ENCODE measurements around the gene MST1R. TPM values are rescaled to one million over a fixed set of nuclear protein-coding genes. Genes with fewer than 3 reads are reported as not detected.

The MST1R gene
- total and polyA plus RNA-seq, 9 donors, result 1.2 to 5.0 (median 3.1) TPM

DNA sequence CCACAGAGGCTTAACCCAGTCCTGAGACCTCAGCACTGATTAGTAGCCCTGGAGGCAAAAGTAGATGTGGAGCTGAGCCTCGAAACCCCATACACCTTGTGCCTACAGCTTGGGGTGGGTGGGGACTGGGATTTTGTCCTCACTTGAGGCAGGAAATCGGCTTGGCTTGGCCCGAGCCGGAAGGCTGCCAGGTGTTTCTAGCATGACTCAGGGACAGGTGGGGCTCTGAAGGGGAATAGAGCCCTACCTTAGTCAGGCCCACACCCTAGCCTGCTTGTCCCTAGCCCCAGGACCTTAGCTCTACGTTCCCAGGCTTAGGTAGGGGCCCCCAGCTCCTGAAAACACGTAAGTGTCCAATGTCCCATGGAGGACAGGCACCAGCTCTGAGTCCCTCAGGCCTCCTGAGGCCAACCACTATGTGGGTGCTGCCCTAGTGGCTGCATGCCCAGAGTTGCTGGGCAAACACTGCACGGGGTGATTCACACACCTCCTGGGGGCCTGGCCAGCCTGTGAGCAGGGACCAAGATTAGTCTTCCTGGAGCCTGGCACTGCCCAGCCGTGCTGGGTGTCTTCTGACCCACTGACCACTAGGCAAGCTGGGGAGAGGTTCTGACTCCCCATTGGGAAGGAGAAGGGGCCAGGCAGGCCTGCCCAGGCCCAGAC is 3.1 kb downstream of the MST1R start:
- H3K36me3 ChIP-seq (ENCODE audit: control insufficient read depth, insufficient read depth, low read length), result peaks cover under 1% of the 10 kb centered on the region
- H3K4me3 ChIP-seq (ENCODE audit: low read length), result no peak overlapping the region
- no peaks in the 10 kb centered on the region for H3K27me3 ChIP-seq (ENCODE audit: control insufficient read depth, insufficient read depth, low read length)
- DNase-seq, result no peak
- H3K4me1 ChIP-seq (ENCODE audit: control insufficient read depth, insufficient read depth, low read length), result peaks cover 24% of the 10 kb centered on the region
- no peaks in the 10 kb centered on the region for H3K9me3 ChIP-seq (replicated peaks; ENCODE audit: control insufficient read depth, low read depth, low read length)
- 73% methylated on average over 2 of the region's 8 CpGs for WGBS (ENCODE audit: insufficient coverage)
- H3K27ac ChIP-seq (ENCODE audit: low read length), result peak overlapping the region; percentile 64

DNA sequence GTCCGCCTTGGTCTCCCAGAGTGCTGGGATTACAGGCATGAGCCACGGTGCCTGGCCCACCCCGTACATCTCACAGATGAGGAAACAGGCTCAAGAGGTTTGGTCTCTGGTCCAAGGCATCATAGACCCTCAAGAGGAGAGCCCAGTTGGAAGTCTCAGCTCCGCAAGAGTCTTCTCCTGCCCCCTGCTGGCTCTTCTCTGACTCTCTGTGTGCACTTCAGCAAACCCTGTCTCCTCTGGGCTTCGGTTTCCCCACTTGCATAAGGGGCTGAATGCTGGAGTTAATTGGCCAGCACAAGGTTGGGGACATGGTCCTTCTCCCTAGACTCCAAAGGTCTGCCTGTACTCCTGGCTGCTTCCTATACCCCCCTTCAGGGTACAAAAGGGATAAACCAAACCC is 3.9 kb downstream of the MST1R start:
- Histone ChIP-seq H3K4me1 (ENCODE audit: control insufficient read depth, insufficient read depth, low read length) (peaks cover 23% of the 10 kb centered on the region), H3K36me3 (ENCODE audit: control insufficient read depth, insufficient read depth, low read length) (peaks cover 4% of the 10 kb centered on the region), H3K4me3 (ENCODE audit: low read length) (no peak overlapping the region), H3K9me3 (replicated peaks; ENCODE audit: control insufficient read depth, low read depth, low read length) (no peaks in the 10 kb centered on the region), H3K27me3 (ENCODE audit: control insufficient read depth, insufficient read depth, low read length) (no peaks in the 10 kb centered on the region), H3K27ac (ENCODE audit: low read length) (no peak overlapping the region)
- peak; percentile 46 for DNase-seq
- 48% methylated on average over 5 of the region's 5 CpGs for WGBS (ENCODE audit: insufficient coverage)

DNA sequence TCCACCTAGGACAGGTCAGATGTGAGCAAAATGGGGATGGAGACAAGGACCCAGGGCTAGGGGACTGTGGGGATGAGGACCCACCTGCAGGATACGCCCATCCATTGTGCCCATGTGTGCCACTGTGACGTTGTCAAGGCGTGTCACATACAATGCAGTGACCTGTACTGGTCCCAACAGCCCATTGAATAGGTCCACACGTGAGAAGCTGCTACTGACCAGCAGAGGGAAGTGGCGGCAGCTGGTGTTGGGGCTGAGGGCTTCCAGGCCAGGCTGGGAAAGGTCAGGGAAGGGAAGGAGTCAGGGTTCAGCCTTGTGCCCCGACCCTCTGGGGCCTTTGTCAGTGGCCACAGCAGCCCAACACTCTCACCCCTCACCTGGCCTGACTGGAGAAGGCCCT is 4.7 kb downstream of the MST1R start:
- DNase-seq, result no peak
- Histone ChIP-seq H3K27ac (ENCODE audit: low read length) (no peak overlapping the region), H3K36me3 (ENCODE audit: control insufficient read depth, insufficient read depth, low read length) (peaks cover 4% of the 10 kb centered on the region), H3K27me3 (ENCODE audit: control insufficient read depth, insufficient read depth, low read length) (no peaks in the 10 kb centered on the region), H3K4me3 (ENCODE audit: low read length) (no peak overlapping the region), H3K9me3 (replicated peaks; ENCODE audit: control insufficient read depth, low read depth, low read length) (no peaks in the 10 kb centered on the region), H3K4me1 (ENCODE audit: control insufficient read depth, insufficient read depth, low read length) (peaks cover 22% of the 10 kb centered on the region)
- 77% methylated on average over 3 of the region's 6 CpGs for WGBS (ENCODE audit: insufficient coverage)

DNA sequence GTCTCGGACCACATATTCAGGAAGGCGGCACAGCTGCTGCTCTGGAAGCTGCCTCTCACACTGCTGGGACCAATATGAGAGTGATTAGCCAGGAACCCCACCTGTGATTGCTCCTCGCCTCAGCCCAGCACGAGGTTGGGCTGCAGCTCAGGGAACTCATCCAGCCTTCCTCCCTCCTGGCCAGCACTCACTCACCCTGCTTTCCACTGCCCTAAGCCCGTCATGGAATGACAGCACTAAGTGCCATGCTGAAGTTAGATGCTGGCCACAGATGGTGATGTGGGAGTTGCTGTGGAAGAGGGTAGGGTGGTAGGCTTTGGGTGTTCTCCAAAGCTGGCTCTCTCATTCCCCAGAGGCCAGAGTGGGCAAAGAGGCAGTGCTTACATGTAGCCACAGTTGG is 7.3 kb downstream of the MST1R start:
- 50% methylated on average over 4 of the region's 5 CpGs for WGBS (ENCODE audit: insufficient coverage)
- DNase-seq, result no peak

DNA sequence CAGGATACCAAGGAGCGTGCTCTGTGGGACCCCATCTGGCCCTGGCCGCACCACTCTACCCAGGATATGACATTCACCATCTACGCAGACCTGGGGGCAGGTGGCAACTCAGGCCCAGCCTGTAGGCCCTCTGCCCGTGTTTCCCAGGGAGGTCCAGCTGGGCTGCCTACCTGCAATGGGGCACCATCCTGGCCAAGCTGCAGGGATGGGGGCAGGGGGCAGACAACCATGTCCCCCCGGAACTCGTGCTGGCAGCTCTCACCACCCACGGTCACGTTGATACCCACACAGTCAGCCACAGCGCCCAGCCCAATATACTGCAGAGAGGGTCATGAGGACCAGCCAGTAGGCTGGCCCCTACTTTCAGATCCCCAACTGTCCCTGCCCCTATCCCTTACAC is 7.9 kb downstream of the MST1R start:
- WGBS (ENCODE audit: insufficient coverage), result 86% methylated on average over 9 of the region's 9 CpGs

More for the DNA sequence above, 7.3 kb downstream of the MST1R start:
- peaks cover 4% of the 10 kb centered on the region for H3K36me3 ChIP-seq (ENCODE audit: control insufficient read depth, insufficient read depth, low read length)
- no peak overlapping the region for H3K4me3 ChIP-seq (ENCODE audit: low read length)
- H3K27ac ChIP-seq (ENCODE audit: low read length), result no peak overlapping the region
- H3K4me1 ChIP-seq (ENCODE audit: control insufficient read depth, insufficient read depth, low read length), result peaks cover 8% of the 10 kb centered on the region
- H3K9me3 ChIP-seq (replicated peaks; ENCODE audit: control insufficient read depth, low read depth, low read length), result no peaks in the 10 kb centered on the region
- no peaks in the 10 kb centered on the region for H3K27me3 ChIP-seq (ENCODE audit: control insufficient read depth, insufficient read depth, low read length)

DNA sequence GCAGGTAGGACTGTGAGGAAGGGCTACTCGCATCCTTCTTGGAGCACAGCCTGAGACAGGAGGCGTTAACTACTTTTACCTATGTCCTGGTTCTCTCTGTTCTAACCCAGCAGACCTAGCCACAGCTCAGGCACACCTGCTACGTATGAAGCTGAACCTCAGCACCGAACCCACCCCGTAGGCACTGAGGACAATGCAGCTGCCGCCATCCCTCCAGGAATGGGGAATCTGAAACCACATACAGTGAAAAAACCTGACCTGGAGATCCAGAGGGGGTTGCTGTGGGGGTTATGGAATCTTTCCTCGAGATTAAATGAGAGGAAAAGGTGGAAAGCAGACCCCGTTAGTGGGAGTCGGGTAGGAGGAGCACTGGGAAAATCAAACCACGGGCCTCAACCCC is 14.4 kb downstream of the MST1R start:
- Histone ChIP-seq H3K36me3 (ENCODE audit: control insufficient read depth, insufficient read depth, low read length) (no peaks in the 10 kb centered on the region), H3K9me3 (replicated peaks; ENCODE audit: control insufficient read depth, low read depth, low read length) (no peaks in the 10 kb centered on the region), H3K27ac (ENCODE audit: low read length) (no peak overlapping the region), H3K4me1 (ENCODE audit: control insufficient read depth, insufficient read depth, low read length) (no peaks in the 10 kb centered on the region), H3K4me3 (ENCODE audit: low read length) (no peak overlapping the region), H3K27me3 (ENCODE audit: control insufficient read depth, insufficient read depth, low read length) (no peaks in the 10 kb centered on the region)
- WGBS (ENCODE audit: insufficient coverage), result 38% methylated on average over 9 of the region's 10 CpGs
- no peak for DNase-seq

More for the DNA sequence above, 7.9 kb downstream of the MST1R start:
- Histone ChIP-seq H3K9me3 (replicated peaks; ENCODE audit: control insufficient read depth, low read depth, low read length) (no peaks in the 10 kb centered on the region), H3K4me1 (ENCODE audit: control insufficient read depth, insufficient read depth, low read length) (peaks cover 2% of the 10 kb centered on the region), H3K4me3 (ENCODE audit: low read length) (no peak overlapping the region), H3K27ac (ENCODE audit: low read length) (no peak overlapping the region), H3K27me3 (ENCODE audit: control insufficient read depth, insufficient read depth, low read length) (no peaks in the 10 kb centered on the region), H3K36me3 (ENCODE audit: control insufficient read depth, insufficient read depth, low read length) (peaks cover 4% of the 10 kb centered on the region)
- DNase-seq, result no peak

DNA sequence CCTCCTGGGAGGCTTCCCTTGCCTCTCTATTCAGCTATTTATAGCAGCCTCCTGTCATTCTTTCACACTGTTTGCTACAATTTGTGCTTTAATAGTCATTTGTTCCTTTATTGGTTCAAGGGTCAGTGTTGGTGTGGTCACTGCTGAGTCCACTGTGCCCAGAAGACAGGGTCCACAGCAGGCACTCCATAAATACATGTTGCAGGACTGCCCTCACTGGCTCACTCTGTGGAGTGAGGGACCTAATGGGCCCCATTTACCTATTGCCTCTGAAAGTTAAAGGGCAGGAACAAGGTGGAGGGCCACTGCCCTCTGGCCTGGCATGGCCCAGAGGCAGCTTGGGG is 16.8 kb downstream of the MST1R start:
- no peak overlapping the region for H3K27ac ChIP-seq (ENCODE audit: low read length)

DNA sequence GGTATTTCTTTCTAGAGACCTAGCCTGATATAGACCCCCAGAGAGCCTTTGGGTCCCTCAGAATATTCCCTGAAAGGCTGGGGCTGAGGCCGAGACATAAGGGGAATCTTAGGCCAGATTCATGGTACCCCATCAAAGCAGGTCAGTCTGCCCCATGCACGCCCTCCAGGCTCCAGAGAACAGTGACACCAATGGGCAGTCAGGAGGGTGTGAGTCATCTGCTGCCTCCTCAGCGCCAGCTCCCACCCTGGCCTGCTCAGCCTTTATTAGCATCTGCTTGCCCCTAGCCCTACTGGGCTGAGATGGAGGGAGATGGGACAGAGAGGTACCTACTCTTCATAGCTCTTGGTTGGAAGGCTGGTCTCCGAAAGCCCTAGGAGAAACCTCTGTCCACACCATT is 19.7 kb downstream of the MST1R start:
- H3K27me3 ChIP-seq (ENCODE audit: control insufficient read depth, insufficient read depth, low read length), result peaks cover 2% of the 10 kb centered on the region
- no peak overlapping the region for H3K27ac ChIP-seq (ENCODE audit: low read length)
- no peak overlapping the region for H3K4me3 ChIP-seq (ENCODE audit: low read length)
- no peaks in the 10 kb centered on the region for H3K9me3 ChIP-seq (replicated peaks; ENCODE audit: control insufficient read depth, low read depth, low read length)
- H3K36me3 ChIP-seq (ENCODE audit: control insufficient read depth, insufficient read depth, low read length), result no peaks in the 10 kb centered on the region
- DNase-seq, result no peak
- 81% methylated on average over 3 of the region's 4 CpGs for WGBS (ENCODE audit: insufficient coverage)
- H3K4me1 ChIP-seq (ENCODE audit: control insufficient read depth, insufficient read depth, low read length), result peaks cover 30% of the 10 kb centered on the region

More for the DNA sequence above, 16.8 kb downstream of the MST1R start:
- H3K27me3 ChIP-seq (ENCODE audit: control insufficient read depth, insufficient read depth, low read length), result peaks cover 2% of the 10 kb centered on the region
- DNase-seq, result no peak
- H3K36me3 ChIP-seq (ENCODE audit: control insufficient read depth, insufficient read depth, low read length), result no peaks in the 10 kb centered on the region
- no peak overlapping the region for H3K4me3 ChIP-seq (ENCODE audit: low read length)
- peaks cover 11% of the 10 kb centered on the region for H3K4me1 ChIP-seq (ENCODE audit: control insufficient read depth, insufficient read depth, low read length)
- H3K9me3 ChIP-seq (replicated peaks; ENCODE audit: control insufficient read depth, low read depth, low read length), result no peaks in the 10 kb centered on the region

DNA sequence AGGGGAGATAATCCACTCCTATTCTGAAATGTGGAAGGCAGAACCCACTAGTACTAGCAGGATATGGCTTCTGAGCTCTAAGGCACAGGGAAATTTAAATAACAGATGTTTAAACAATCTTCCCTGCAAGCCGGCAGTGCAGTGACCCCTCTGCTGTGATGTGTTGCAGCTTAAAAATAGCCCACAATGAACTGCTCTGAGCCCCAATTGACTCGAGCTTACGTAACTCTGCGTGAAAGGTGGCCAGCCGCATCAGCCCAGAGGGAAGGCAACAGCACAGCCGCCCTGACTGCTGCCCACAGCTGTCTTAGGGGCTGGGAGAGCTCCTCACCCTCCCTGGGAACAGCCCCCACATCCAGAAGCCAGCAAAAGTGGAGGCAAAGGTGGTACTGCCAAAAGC is 21.5 kb downstream of the MST1R start:
- Histone ChIP-seq H3K27me3 (ENCODE audit: control insufficient read depth, insufficient read depth, low read length) (peaks cover 2% of the 10 kb centered on the region), H3K36me3 (ENCODE audit: control insufficient read depth, insufficient read depth, low read length) (no peaks in the 10 kb centered on the region), H3K4me3 (ENCODE audit: low read length) (no peak overlapping the region), H3K9me3 (replicated peaks; ENCODE audit: control insufficient read depth, low read depth, low read length) (no peaks in the 10 kb centered on the region), H3K27ac (ENCODE audit: low read length) (peak overlapping the region; percentile 92), H3K4me1 (ENCODE audit: control insufficient read depth, insufficient read depth, low read length) (peaks cover 30% of the 10 kb centered on the region)
- DNase-seq, result peak; percentile 93
- 5% methylated on average over 6 of the region's 6 CpGs for whole genome bisulfite sequencing (ENCODE audit: insufficient coverage)

DNA sequence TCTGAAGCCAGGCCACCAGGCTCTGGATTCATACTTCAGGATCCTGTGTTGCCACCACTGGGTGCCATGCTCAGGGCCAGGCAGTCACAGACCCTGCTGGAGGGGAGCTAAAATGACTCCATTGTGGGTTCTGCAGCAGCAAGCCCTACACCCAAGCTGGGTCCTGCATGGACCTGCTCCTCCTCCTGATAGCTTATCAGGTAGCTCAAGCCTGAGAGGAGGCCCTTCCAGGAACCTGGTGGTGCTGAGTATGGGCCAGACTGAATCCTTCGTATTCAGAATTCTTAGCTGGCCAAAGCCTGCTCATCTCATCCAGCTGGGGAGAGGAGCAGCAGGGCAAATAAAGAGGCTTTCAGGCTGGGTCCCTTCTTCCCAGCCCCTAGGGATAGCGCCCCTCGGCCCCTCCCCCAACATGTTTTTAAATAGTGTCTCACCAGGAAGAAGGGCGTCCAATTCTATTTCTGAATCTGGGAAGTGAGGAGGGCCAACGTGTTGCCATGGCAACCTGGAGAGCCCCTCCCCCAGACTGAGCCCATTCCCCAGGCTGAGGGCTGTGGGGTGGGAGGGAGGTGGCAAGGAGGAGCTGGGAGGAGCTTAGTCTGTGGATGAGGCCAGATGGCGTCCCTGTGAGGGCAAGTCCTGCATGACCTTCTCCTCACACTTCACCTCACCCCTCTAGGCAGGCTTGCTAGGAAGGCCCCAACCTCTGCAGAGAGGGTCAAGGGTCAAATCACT is 22.9 kb downstream of the MST1R start:
- Histone ChIP-seq H3K27me3 (ENCODE audit: control insufficient read depth, insufficient read depth, low read length) (peaks cover 2% of the 10 kb centered on the region), H3K9me3 (replicated peaks; ENCODE audit: control insufficient read depth, low read depth, low read length) (no peaks in the 10 kb centered on the region), H3K27ac (ENCODE audit: low read length) (peak overlapping the region; percentile 92), H3K4me1 (ENCODE audit: control insufficient read depth, insufficient read depth, low read length) (peaks cover 30% of the 10 kb centered on the region), H3K36me3 (ENCODE audit: control insufficient read depth, insufficient read depth, low read length) (no peaks in the 10 kb centered on the region), H3K4me3 (ENCODE audit: low read length) (no peak overlapping the region)
- 33% methylated on average over 1 of the region's 6 CpGs for WGBS (ENCODE audit: insufficient coverage)
- no peak for DNase-seq

All from muscle of leg (tissue), 11 donors.